Esophagus muscularis mucosa (tissue), 4 donors: ENCODE measurements around the gene UBQLN4. TPM values are rescaled to one million over a fixed set of nuclear protein-coding genes. Genes with fewer than 3 reads are reported as not detected.

Experiments
- DNase-seq: peaks from one replicate; pipeline ENCODE4 v3.0.0-alpha.2; 2017; ENCODE audit errors: extremely low spot score
- H3K27ac ChIP-seq, 4 donors: fragments of 200-600 bp; sonication (generic); replicated peaks in 1 of 4; 1 replicate in 3 of 4; 2 replicates in 1 of 4; pipeline ENCODE4 v1.5.1; 2016 to 2019; ENCODE audit warnings: mild to moderate bottlenecking in 1 of 4
- H3K27me3 ChIP-seq, 4 donors: fragments of 200-600 bp; sonication (generic); one replicate each; pipeline versions ENCODE4 v1.5.1 to v1.6.0; 2016 to 2019
- H3K36me3 ChIP-seq, 4 donors: fragments of 200-600 bp; sonication (generic); one replicate each; pipeline ENCODE4 v1.5.1; 2016 to 2019
- H3K4me1 ChIP-seq, 4 donors: fragments of 200-600 bp; sonication (generic); one replicate each; pipeline ENCODE4 v1.5.1; 2016 to 2019
- H3K4me3 ChIP-seq, 4 donors: fragments of 200-600 bp; sonication (generic); 1 replicate in 2 of 4; 2 replicates in 2 of 4; pipeline ENCODE4 v1.5.1; 2016 to 2019; ENCODE audit warnings: mild to moderate bottlenecking in 4 of 4, moderate library complexity in 1 of 4
- H3K9me3 ChIP-seq, 4 donors: fragments of 200-600 bp; sonication (generic); 1 replicate in 3 of 4; 2 replicates in 1 of 4; pipeline ENCODE4 v1.5.1; 2016 to 2019
- CTCF ChIP-seq, 3 experiments: fragments of 200-600 bp in 2 of 3; fragments of 450-650 bp in 1 of 3; sonication (generic) in 2 of 3; IDR thresholded peaks; one replicate each; pipeline ENCODE4 v1.5.1; 2017 to 2019; ENCODE audit warnings: antibody characterized with exemption in 3 of 3, mild to moderate bottlenecking in 2 of 3, moderate library complexity in 1 of 3
- EP300 ChIP-seq: sonication (generic); formaldehyde crosslinking; IDR thresholded peaks from one replicate; pipeline ENCODE4 v1.6.1; 2017; ENCODE audit warnings: antibody characterized with exemption
- POLR2A ChIP-seq: fragments of 450-650 bp; IDR thresholded peaks from one replicate; pipeline ENCODE4 v1.6.1; 2017; ENCODE audit warnings: antibody characterized with exemption, moderate library complexity, mild to moderate bottlenecking, low read depth
- POLR2AphosphoS5 ChIP-seq, 2 donors: sonication (generic); formaldehyde crosslinking; IDR thresholded peaks; one replicate each; pipeline ENCODE4 v1.6.1; 2017; ENCODE audit warnings: antibody characterized with exemption in 2 of 2
- WGBS: methylation state at CpG from one replicate; pipeline ENCODE4 v1.1.5; 2018; 5-methylcytosine and 5-hydroxymethylcytosine counted together
- intact Hi-C: fragments of 100-400 bp; cut with DNase I; formaldehyde crosslinking; loops from one replicate; pipeline ENCODE4 v1.15.1; 2023
- total RNA-seq, 4 donors: library from RNA; depleted of rRNA; stranded (reverse); fragments of >200 nt; gene quantifications; one replicate each; pipeline versions ENCODE4 v1.1.0 to v1.2.1, GENCODE V29; 2016

Gene UBQLN4
- total RNA-seq, 4 donors from 2014 or later, result 17.4 to 33.3 (median 26.0) TPM

GRCh38 chr1:156024801-156025200 is 28.8 kb downstream of the UBQLN4 start:
- WGBS, result 89% methylated on average over 5 of the region's 5 CpGs
- Histone ChIP-seq H3K36me3 (no peaks in the 10 kb centered on the region), H3K9me3 (no peaks in the 10 kb centered on the region), H3K4me3 (no peak overlapping the region), H3K27me3 (no peaks in the 10 kb centered on the region), H3K27ac (no peak overlapping the region), H3K4me1 (peaks cover 6 to 12% (median 9%) of the 10 kb centered on the region in 4 donors)
- intact Hi-C loops, result no loop called here
- no peak for DNase-seq
- TF ChIP-seq CTCF (IDR thresholded peaks at IDR 0.05) (no peak), EP300 (no peak), POLR2AphosphoS5 (IDR thresholded peaks at IDR 0.05) (no peak), POLR2A (no peak)

- TF ChIP-seq EP300 (no peak), POLR2A (no peak), POLR2AphosphoS5 (IDR thresholded peaks at IDR 0.05) (no peak)
- WGBS, result 88% methylated on average over 2 of the region's 2 CpGs
- H3K9me3 ChIP-seq, result no peaks in the 10 kb centered on the region
These were observed 31.6 kb downstream of the UBQLN4 start for GRCh38 chr1:156021954-156022353.

GRCh38 chr1:156021093-156021428 is 32.5 kb downstream of the UBQLN4 start:
- TF ChIP-seq EP300 (no peak), POLR2AphosphoS5 (IDR thresholded peaks at IDR 0.05) (no peak), POLR2A (no peak), CTCF (IDR thresholded peaks at IDR 0.05) (no peak)
- WGBS, result 2% methylated on average over 4 of the region's 4 CpGs
- peak overlapping the region; percentile 84 to 94 (median 88) for H3K27ac ChIP-seq
- peak overlapping the region; percentile 74 to 88 (median 84) for H3K4me3 ChIP-seq
- H3K9me3 ChIP-seq, result no peaks in the 10 kb centered on the region
- H3K27me3 ChIP-seq, result no peaks in the 10 kb centered on the region
- peaks cover 17 to 35% (median 27%) of the 10 kb centered on the region in 4 donors for H3K36me3 ChIP-seq
- no peak for DNase-seq
- intact Hi-C loops, result no loop called here
- peaks cover 15 to 21% (median 18%) of the 10 kb centered on the region in 4 donors for H3K4me1 ChIP-seq

More at GRCh38 chr1:156021954-156022353, 31.6 kb downstream of the UBQLN4 start:
- H3K27me3 ChIP-seq, result no peaks in the 10 kb centered on the region
- intact Hi-C loops, result no loop called here
- no peak overlapping the region for H3K4me3 ChIP-seq
- H3K27ac ChIP-seq, result no peak overlapping the region
- peaks cover 8 to 27% (median 19%) of the 10 kb centered on the region in 4 donors for H3K36me3 ChIP-seq
- no peak for DNase-seq
- peaks cover 15 to 21% (median 18%) of the 10 kb centered on the region in 4 donors for H3K4me1 ChIP-seq

- Histone ChIP-seq H3K4me1 (peaks cover 15 to 21% (median 18%) of the 10 kb centered on the region in 4 donors), H3K36me3 (peaks cover 18 to 41% (median 30%) of the 10 kb centered on the region in 4 donors), H3K9me3 (no peaks in the 10 kb centered on the region), H3K27me3 (no peaks in the 10 kb centered on the region), H3K4me3 (peak within 1 kb of the TSS; percentile 74 to 88 (median 84)), H3K27ac (peak within 1 kb of the TSS; percentile 84 to 94 (median 88))
- peak; percentile 89 to 97 for TF ChIP-seq POLR2AphosphoS5 (IDR thresholded peaks at IDR 0.05)
- no peak for TF ChIP-seq CTCF (IDR thresholded peaks at IDR 0.05)
- peak; percentile 41 for TF ChIP-seq POLR2A
- TF ChIP-seq EP300, result no peak
- DNase-seq, result peak; percentile 97
- 1% methylated on average over 38 of the region's 45 CpGs for WGBS
- intact Hi-C loops, result no loop called here
These were observed 33.1 kb downstream of the UBQLN4 start, which contains the start of gene SSR2 for GRCh38 chr1:156020293-156021092. Gene SSR2, minus strand, starts transcription at chr1:156020951. Its CDS starts 784 bp downstream, at chr1:156020167.

- Histone ChIP-seq H3K27ac (peak overlapping the region; percentile 84 to 94 (median 88)), H3K4me1 (peaks cover 15 to 21% (median 18%) of the 10 kb centered on the region in 4 donors), H3K4me3 (peak overlapping the region; percentile 74 to 88 (median 84)), H3K27me3 (no peaks in the 10 kb centered on the region), H3K36me3 (peaks cover 18 to 47% (median 32%) of the 10 kb centered on the region in 4 donors), H3K9me3 (no peaks in the 10 kb centered on the region)
- WGBS, result 68% methylated on average over 8 of the region's 8 CpGs
- DNase-seq, result no peak
- TF ChIP-seq POLR2AphosphoS5 (IDR thresholded peaks at IDR 0.05) (no peak), POLR2A (no peak), CTCF (IDR thresholded peaks at IDR 0.05) (no peak), EP300 (no peak)
- intact Hi-C loops, result no loop called here
These were observed 33.7 kb downstream of the UBQLN4 start for GRCh38 chr1:156019946-156020292.
